Measurements from ENCODE around the gene PARD3B. TPM values are rescaled to one million over a fixed set of nuclear protein-coding genes. Genes with fewer than 3 reads are reported as not detected.

Gene PARD3B
- total and polyA plus RNA-seq, 2 of the 4 experiments (the other 2 are of a cell fraction) = 3.3 to 15.6 TPM

DNA sequence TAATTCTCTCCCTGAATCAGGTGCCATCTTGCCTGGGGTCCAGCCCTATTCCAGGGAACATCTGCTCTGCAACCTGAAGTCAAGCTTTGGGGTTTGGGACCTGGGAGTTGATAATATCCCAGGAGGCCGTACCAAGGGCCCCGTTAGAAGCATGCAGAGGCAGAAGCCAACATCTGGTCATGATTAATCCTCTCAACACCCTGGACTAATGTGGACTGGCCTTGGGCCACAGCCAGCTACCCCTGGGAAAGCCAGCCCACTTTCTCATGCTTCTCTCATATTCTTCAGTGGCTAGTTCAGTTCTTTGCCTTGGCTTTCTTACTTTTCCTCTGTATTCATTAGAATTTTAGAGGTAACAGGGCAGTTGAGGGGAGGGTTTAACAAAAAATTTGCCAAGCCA, 621.5 kb downstream of the PARD3B start:
- Histone ChIP-seq H3K4me2 (ENCODE audit: low read depth, low read length) (no peak overlapping the region), H2BK15ac (ENCODE audit: low read depth, low read length) (no peak overlapping the region), H2AK5ac (ENCODE audit: low read depth, low read length) (no peak overlapping the region), H4K8ac (ENCODE audit: low read depth in 2 of 2, low read length in 2 of 2) (no peak overlapping the region), H2BK20ac (ENCODE audit: low read depth, low read length) (no peak overlapping the region), H3K14ac (replicated peaks; ENCODE audit: low read depth, low read length) (no peak overlapping the region), H3K9ac (ENCODE audit: low read depth, low read length) (no peak overlapping the region), H3K4me3 (ENCODE audit: insufficient read depth, low read depth, low read length) (no peak overlapping the region), H3K9me1 (ENCODE audit: insufficient read depth, low read length) (0 out of 2 replicates have a peak, but pooled peaks cover 2% of the 10 kb centered on the region), H3K36me3 (ENCODE audit: control insufficient read depth, insufficient read depth, low read length) (no peaks in the 10 kb centered on the region), H4K91ac (ENCODE audit: insufficient read depth, low read depth, low read length) (no peak overlapping the region), H2BK5ac (ENCODE audit: low read depth, low read length, poor library complexity, severe bottlenecking) (no peak overlapping the region), H3K56ac (ENCODE audit: extremely low read depth, insufficient read depth, low read length) (no peak overlapping the region), H4K5ac (ENCODE audit: low read depth, low read length) (no peak overlapping the region), H3K4me1 (ENCODE audit: control insufficient read depth, insufficient read depth, low read length) (no peaks in the 10 kb centered on the region), H3K27me3 (ENCODE audit: control insufficient read depth, insufficient read depth, low read length) (no peaks in the 10 kb centered on the region), H2AK9ac (replicated peaks; ENCODE audit: low read depth, low read length, poor library complexity) (no peak overlapping the region), H3K9me3 (ENCODE audit: control insufficient read depth, insufficient read depth, low read length) (no peaks in the 10 kb centered on the region), H2BK120ac (ENCODE audit: low read depth, low read length) (no peak overlapping the region), H3K4ac (ENCODE audit: low read depth, low read length) (no peak overlapping the region), H3K27ac (ENCODE audit: insufficient read depth, low read length) (no peak overlapping the region), H3K23ac (ENCODE audit: low read depth, low read length) (no peak overlapping the region), H2AFZ (replicated peaks; ENCODE audit: low read length, poor library complexity) (no peak overlapping the region), H3K79me1 (ENCODE audit: low read depth in 1 of 2, low read length in 2 of 2) (0 out of 4 replicates have a peak, but pooled peaks cover 0 to under 1% of the 10 kb centered on the region in 2 experiments), H4K20me1 (ENCODE audit: insufficient read depth, low read length) (no peaks in the 10 kb centered on the region), H3K18ac (ENCODE audit: low read depth, low read length) (no peak overlapping the region)
- dilution Hi-C loops (cut with HindIII; ENCODE audit: low sequenced_read_pairs, unreplicated experiment) (no loop called here), in situ Hi-C loops (cut with MboI; ENCODE audit: low sequenced_read_pairs) (no loop called here), intact Hi-C loops (cut with micrococcal nuclease) (no loop called here)
- 33% methylated on average over 1 of the region's 2 CpGs; no CpG with 5 or more reads in 1 of the 2 experiments for WGBS, 2 experiments (ENCODE audit: extremely low coverage in 2 of 2, insufficient read length in 1 of 2)
- CTCF ChIA-PET = no interaction called here
- TF ChIP-seq NFE2L2 (IDR thresholded peaks at IDR 0.05; ENCODE audit: low read depth, low read length) (no peak), RAD21 (IDR thresholded peaks at IDR 0.05; ENCODE audit: low read length) (no peak), CHD1 (IDR thresholded peaks at IDR 0.05; ENCODE audit: low read depth, low read length) (no peak), MAFK (IDR thresholded peaks at IDR 0.05; ENCODE audit: low read depth, low read length) (no peak), RFX5 (IDR thresholded peaks at IDR 0.05; ENCODE audit: low read depth, low read length) (no peak), MAZ (IDR thresholded peaks at IDR 0.05; ENCODE audit: borderline replicate concordance, low read depth, low read length) (no peak), CEBPB (IDR thresholded peaks at IDR 0.05; ENCODE audit: low read depth, low read length) (no peak), FOS (IDR thresholded peaks at IDR 0.05; ENCODE audit: low read depth, low read length) (no peak), RCOR1 (IDR thresholded peaks at IDR 0.05; ENCODE audit: insufficient replicate concordance, low read length) (no peak), POLR2A (IDR thresholded peaks at IDR 0.05; ENCODE audit: low read depth, low read length) (no peak), BHLHE40 (IDR thresholded peaks at IDR 0.05; ENCODE audit: low read depth, low read length) (no peak), SMC3 (IDR thresholded peaks at IDR 0.05; ENCODE audit: low read depth, low read length) (no peak), MXI1 (IDR thresholded peaks at IDR 0.05; ENCODE audit: borderline replicate concordance, low read depth, low read length) (no peak)
- TF ChIP-seq, protein P1, sequence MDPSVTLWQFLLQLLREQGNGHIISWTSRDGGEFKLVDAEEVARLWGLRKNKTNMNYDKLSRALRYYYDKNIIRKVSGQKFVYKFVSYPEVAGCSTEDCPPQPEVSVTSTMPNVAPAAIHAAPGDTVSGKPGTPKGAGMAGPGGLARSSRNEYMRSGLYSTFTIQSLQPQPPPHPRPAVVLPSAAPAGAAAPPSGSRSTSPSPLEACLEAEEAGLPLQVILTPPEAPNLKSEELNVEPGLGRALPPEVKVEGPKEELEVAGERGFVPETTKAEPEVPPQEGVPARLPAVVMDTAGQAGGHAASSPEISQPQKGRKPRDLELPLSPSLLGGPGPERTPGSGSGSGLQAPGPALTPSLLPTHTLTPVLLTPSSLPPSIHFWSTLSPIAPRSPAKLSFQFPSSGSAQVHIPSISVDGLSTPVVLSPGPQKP (IDR thresholded peaks at IDR 0.05; ENCODE audit: borderline replicate concordance, low read depth, low read length) = no peak
- TF ChIP-seq, protein P2, sequence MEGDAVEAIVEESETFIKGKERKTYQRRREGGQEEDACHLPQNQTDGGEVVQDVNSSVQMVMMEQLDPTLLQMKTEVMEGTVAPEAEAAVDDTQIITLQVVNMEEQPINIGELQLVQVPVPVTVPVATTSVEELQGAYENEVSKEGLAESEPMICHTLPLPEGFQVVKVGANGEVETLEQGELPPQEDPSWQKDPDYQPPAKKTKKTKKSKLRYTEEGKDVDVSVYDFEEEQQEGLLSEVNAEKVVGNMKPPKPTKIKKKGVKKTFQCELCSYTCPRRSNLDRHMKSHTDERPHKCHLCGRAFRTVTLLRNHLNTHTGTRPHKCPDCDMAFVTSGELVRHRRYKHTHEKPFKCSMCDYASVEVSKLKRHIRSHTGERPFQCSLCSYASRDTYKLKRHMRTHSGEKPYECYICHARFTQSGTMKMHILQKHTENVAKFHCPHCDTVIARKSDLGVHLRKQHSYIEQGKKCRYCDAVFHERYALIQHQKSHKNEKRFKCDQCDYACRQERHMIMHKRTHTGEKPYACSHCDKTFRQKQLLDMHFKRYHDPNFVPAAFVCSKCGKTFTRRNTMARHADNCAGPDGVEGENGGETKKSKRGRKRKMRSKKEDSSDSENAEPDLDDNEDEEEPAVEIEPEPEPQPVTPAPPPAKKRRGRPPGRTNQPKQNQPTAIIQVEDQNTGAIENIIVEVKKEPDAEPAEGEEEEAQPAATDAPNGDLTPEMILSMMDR (conservative IDR thresholded peaks at IDR 0.05; ENCODE audit: low read depth, low read length) = no peak
- TF ChIP-seq, protein P3, sequence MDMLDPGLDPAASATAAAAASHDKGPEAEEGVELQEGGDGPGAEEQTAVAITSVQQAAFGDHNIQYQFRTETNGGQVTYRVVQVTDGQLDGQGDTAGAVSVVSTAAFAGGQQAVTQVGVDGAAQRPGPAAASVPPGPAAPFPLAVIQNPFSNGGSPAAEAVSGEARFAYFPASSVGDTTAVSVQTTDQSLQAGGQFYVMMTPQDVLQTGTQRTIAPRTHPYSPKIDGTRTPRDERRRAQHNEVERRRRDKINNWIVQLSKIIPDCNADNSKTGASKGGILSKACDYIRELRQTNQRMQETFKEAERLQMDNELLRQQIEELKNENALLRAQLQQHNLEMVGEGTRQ (IDR thresholded peaks at IDR 0.05; ENCODE audit: low read depth, low read length) = no peak
- ATAC-seq (ENCODE audit: low read depth) (no peak), DNase-seq (no peak)
- POLR2A ChIA-PET (ENCODE audit: unreplicated experiment) = no interaction called here
- no TSS peak for BruUV-seq (replicated peaks)
